SU-DHL-6 (cell line): Measurements from ENCODE around the gene SDCCAG8.

Experiments used
- CTCF ChIP-seq: fragments of 200-600 bp; sonication (generic); IDR thresholded peaks from one replicate; pipeline ENCODE4 v1.5.1; 2017; ENCODE audit warnings: antibody characterized with exemption, mild to moderate bottlenecking, low read length, moderate library complexity; ENCODE audit not compliant: insufficient read depth, poor library complexity, severe bottlenecking
- EZH2phosphoT487 ChIP-seq: fragments of 200-600 bp; sonication (generic), shearing (Covaris generic); conservative IDR thresholded peaks from 2 replicates; pipeline ENCODE4 v1.6.1; 2018; ENCODE audit warnings: mild to moderate bottlenecking, antibody characterized with exemption, low read length, moderate library complexity, mixed read lengths

GRCh38 chr1:243293941-243294722 lies 38.3 kb downstream of the SDCCAG8 start:
- TF ChIP-seq CTCF: no peak
- TF ChIP-seq EZH2phosphoT487: no peak
